IMR-90 (cell line): ENCODE measurements around the gene SLC25A6.

ENCODE experiments used
- BHLHE40 ChIP-seq: fragments of 150-350 bp; IDR thresholded peaks from 2 replicates; pipeline ENCODE4 v1.6.1; 2016; ENCODE audit warnings: mild to moderate bottlenecking, low read depth, low read length
- CEBPB ChIP-seq: IDR thresholded peaks from 2 replicates; pipeline ENCODE4 v1.6.1; 2012; ENCODE audit warnings: low read depth, low read length, improper control_type of control experiment
- CHD1 ChIP-seq: IDR thresholded peaks from 2 replicates; pipeline ENCODE4 v1.6.1; 2012; ENCODE audit warnings: low read depth, low read length, improper control_type of control experiment
- CTCF ChIP-seq: conservative IDR thresholded peaks from 2 replicates; pipeline ENCODE4 v1.5.1; 2012; ENCODE audit warnings: mild to moderate bottlenecking, low read depth, low read length, improper control_type of control experiment
- MAFK ChIP-seq: IDR thresholded peaks from 2 replicates; pipeline ENCODE4 v1.6.1; 2012; ENCODE audit warnings: low read depth, low read length, improper control_type of control experiment
- NFE2L2 ChIP-seq: fragments of 150-350 bp; IDR thresholded peaks from 2 replicates; pipeline ENCODE4 v1.6.1; 2016; ENCODE audit warnings: low read depth, mild to moderate bottlenecking, low read length
- POLR2A ChIP-seq: IDR thresholded peaks from 2 replicates; pipeline ENCODE4 v1.6.1; 2012; ENCODE audit warnings: mild to moderate bottlenecking, low read depth, low read length
- RAD21 ChIP-seq: IDR thresholded peaks from 2 replicates; pipeline ENCODE4 v1.6.1; 2012; ENCODE audit warnings: low read length, improper control_type of control experiment
- RFX5 ChIP-seq: IDR thresholded peaks from 2 replicates; pipeline ENCODE4 v1.8.0; 2012; ENCODE audit warnings: low read depth, mild to moderate bottlenecking, low read length, moderate library complexity
- SMC3 ChIP-seq: fragments of 150-350 bp; IDR thresholded peaks from 2 replicates; pipeline ENCODE4 v1.6.1; 2016; ENCODE audit warnings: low read depth, mild to moderate bottlenecking, antibody characterized with exemption, low read length, moderate library complexity
- USF2 ChIP-seq: fragments of 150-350 bp; IDR thresholded peaks from 2 replicates; pipeline ENCODE4 v1.6.1; 2017; ENCODE audit warnings: mild to moderate bottlenecking, antibody characterized with exemption, low read length, low read depth
- TF ChIP-seq, protein P1 (sequence below): fragments of 150-350 bp; IDR thresholded peaks from 2 replicates; pipeline ENCODE4 v1.6.1; 2016; ENCODE audit warnings: low read depth, mild to moderate bottlenecking, low read length, moderate library complexity, borderline replicate concordance

- no peak for TF ChIP-seq CTCF
- TF ChIP-seq MAFK, result no peak
- TF ChIP-seq POLR2A, result no peak
- TF ChIP-seq USF2, result no peak
- TF ChIP-seq RAD21, result no peak
- TF ChIP-seq CHD1, result no peak
- TF ChIP-seq SMC3, result no peak
- TF ChIP-seq, protein P1, sequence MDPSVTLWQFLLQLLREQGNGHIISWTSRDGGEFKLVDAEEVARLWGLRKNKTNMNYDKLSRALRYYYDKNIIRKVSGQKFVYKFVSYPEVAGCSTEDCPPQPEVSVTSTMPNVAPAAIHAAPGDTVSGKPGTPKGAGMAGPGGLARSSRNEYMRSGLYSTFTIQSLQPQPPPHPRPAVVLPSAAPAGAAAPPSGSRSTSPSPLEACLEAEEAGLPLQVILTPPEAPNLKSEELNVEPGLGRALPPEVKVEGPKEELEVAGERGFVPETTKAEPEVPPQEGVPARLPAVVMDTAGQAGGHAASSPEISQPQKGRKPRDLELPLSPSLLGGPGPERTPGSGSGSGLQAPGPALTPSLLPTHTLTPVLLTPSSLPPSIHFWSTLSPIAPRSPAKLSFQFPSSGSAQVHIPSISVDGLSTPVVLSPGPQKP, result no peak
- TF ChIP-seq NFE2L2, result no peak
- no peak for TF ChIP-seq BHLHE40
- no peak for TF ChIP-seq RFX5
- no peak for TF ChIP-seq CEBPB
These were observed 3.3 kb downstream of the SLC25A6 start for GRCh38 chrX:1388651-1389050.
